A549 (cell line): Measurements from ENCODE around the gene LBP.

Experiments used
- BHLHE40 ChIP-seq: IDR thresholded peaks from 2 replicates; pipeline ENCODE4 v1.6.1; 2012; ENCODE audit warnings: low read depth, low read length, inconsistent platforms
- EHMT2 ChIP-seq: fragments of 200-600 bp; sonication (generic); IDR thresholded peaks from 2 replicates; pipeline ENCODE4 v1.6.1; 2016; ENCODE audit warnings: antibody characterized with exemption, low read depth, mild to moderate bottlenecking, moderate library complexity
- ESRRA ChIP-seq: fragments of 150-350 bp; IDR thresholded peaks from 2 replicates; pipeline ENCODE4 v1.6.1; 2014; ENCODE audit warnings: mild to moderate bottlenecking, low read length, borderline replicate concordance
- MAZ ChIP-seq: fragments of 150-350 bp; IDR thresholded peaks from 2 replicates; pipeline ENCODE4 v1.6.1; 2014; ENCODE audit warnings: antibody characterized with exemption, low read depth, low read length, borderline replicate concordance
- MYC ChIP-seq: IDR thresholded peaks from 2 replicates; pipeline ENCODE4 v1.6.1; 2012; ENCODE audit warnings: mild to moderate bottlenecking, inconsistent platforms, low read length, improper control_type of control experiment, borderline replicate concordance
- POLR2A ChIP-seq: IDR thresholded peaks from 2 replicates; pipeline ENCODE4 v1.6.1; 2012; ENCODE audit warnings: mild to moderate bottlenecking, low read length
- RAD21 ChIP-seq, 2 experiments: fragments of >200 bp in 1 of 2; sonication (Bioruptor Twin) in 1 of 2; formaldehyde crosslinking in 1 of 2; IDR thresholded peaks in 1 of 2; conservative IDR thresholded peaks in 1 of 2; 2 replicates in 1 of 2; 3 replicates in 1 of 2; pipeline ENCODE4 v1.6.1; 2012 to 2018; ENCODE audit warnings: inconsistent platforms in 1 of 2
- SMC3 ChIP-seq: fragments of >200 bp; sonication (Bioruptor Twin); formaldehyde crosslinking; IDR thresholded peaks from 3 replicates; pipeline ENCODE4 v1.6.1; 2018; ENCODE audit warnings: inconsistent platforms
- TF ChIP-seq, protein P1 (sequence below): fragments of >200 bp; sonication (Bioruptor Twin); formaldehyde crosslinking; IDR thresholded peaks from 3 replicates; pipeline ENCODE4 v1.5.1; 2016
- TF ChIP-seq, protein P2 (sequence below): IDR thresholded peaks from 2 replicates; pipeline ENCODE4 v1.6.1; 2012
- TF ChIP-seq, protein P3 (sequence below): fragments of 200-600 bp; sonication (generic); IDR thresholded peaks from 2 replicates; pipeline ENCODE4 v1.6.1; 2016; ENCODE audit warnings: antibody characterized with exemption, mild to moderate bottlenecking, moderate library complexity

DNA sequence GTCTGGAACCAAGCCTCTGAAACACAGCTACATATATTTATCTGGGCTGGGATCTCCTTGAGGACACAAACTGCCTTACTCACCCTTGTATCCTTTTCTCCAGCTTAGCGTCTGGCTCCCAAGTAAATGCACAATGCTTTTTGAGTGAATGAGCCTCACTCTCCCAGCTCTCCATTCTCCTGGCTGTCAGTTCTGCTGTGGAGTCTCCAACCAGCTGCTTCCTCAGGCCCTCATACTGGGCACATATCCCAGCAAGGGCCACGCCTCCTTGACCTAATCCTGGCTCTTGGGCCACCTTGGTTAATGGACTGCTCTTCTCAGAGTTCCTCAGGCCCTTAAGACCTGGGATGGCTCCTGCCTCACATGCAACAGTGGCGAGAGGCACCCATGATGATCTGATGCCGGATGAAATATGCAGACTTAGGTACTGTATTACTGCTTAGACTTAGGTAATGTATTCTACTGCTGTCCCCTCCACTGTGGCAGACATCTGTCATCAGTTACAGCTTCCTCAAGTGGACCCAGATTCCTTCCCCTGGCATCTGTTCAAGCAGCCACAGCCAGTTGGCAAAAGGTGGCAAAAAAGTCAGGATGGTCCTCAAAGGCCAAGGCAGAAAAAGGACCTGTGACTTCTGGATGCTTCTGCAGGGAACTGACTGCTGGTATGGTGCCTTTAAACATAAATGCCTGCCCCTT lies 72.4 kb downstream of the LBP start:
- no peak for TF ChIP-seq EHMT2
- TF ChIP-seq, protein P1, sequence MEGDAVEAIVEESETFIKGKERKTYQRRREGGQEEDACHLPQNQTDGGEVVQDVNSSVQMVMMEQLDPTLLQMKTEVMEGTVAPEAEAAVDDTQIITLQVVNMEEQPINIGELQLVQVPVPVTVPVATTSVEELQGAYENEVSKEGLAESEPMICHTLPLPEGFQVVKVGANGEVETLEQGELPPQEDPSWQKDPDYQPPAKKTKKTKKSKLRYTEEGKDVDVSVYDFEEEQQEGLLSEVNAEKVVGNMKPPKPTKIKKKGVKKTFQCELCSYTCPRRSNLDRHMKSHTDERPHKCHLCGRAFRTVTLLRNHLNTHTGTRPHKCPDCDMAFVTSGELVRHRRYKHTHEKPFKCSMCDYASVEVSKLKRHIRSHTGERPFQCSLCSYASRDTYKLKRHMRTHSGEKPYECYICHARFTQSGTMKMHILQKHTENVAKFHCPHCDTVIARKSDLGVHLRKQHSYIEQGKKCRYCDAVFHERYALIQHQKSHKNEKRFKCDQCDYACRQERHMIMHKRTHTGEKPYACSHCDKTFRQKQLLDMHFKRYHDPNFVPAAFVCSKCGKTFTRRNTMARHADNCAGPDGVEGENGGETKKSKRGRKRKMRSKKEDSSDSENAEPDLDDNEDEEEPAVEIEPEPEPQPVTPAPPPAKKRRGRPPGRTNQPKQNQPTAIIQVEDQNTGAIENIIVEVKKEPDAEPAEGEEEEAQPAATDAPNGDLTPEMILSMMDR: no peak
- TF ChIP-seq POLR2A: no peak
- no peak for TF ChIP-seq ESRRA
- no peak for TF ChIP-seq BHLHE40
- TF ChIP-seq SMC3: no peak
- no peak for TF ChIP-seq RAD21 (conservative IDR thresholded peaks at IDR 0.05 in 1 of 2, IDR thresholded peaks at IDR 0.05 in 1 of 2)
- TF ChIP-seq, protein P2, sequence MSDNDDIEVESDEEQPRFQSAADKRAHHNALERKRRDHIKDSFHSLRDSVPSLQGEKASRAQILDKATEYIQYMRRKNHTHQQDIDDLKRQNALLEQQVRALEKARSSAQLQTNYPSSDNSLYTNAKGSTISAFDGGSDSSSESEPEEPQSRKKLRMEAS: no peak
- TF ChIP-seq MYC: no peak
- TF ChIP-seq, protein P3, sequence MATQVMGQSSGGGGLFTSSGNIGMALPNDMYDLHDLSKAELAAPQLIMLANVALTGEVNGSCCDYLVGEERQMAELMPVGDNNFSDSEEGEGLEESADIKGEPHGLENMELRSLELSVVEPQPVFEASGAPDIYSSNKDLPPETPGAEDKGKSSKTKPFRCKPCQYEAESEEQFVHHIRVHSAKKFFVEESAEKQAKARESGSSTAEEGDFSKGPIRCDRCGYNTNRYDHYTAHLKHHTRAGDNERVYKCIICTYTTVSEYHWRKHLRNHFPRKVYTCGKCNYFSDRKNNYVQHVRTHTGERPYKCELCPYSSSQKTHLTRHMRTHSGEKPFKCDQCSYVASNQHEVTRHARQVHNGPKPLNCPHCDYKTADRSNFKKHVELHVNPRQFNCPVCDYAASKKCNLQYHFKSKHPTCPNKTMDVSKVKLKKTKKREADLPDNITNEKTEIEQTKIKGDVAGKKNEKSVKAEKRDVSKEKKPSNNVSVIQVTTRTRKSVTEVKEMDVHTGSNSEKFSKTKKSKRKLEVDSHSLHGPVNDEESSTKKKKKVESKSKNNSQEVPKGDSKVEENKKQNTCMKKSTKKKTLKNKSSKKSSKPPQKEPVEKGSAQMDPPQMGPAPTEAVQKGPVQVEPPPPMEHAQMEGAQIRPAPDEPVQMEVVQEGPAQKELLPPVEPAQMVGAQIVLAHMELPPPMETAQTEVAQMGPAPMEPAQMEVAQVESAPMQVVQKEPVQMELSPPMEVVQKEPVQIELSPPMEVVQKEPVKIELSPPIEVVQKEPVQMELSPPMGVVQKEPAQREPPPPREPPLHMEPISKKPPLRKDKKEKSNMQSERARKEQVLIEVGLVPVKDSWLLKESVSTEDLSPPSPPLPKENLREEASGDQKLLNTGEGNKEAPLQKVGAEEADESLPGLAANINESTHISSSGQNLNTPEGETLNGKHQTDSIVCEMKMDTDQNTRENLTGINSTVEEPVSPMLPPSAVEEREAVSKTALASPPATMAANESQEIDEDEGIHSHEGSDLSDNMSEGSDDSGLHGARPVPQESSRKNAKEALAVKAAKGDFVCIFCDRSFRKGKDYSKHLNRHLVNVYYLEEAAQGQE: no peak
- TF ChIP-seq MAZ: no peak
